H1 (cell line): ENCODE data around the gene FRMD6. TPM values are rescaled to one million over a fixed set of nuclear protein-coding genes. Genes with fewer than 3 reads are reported as not detected.

Experiments
- CTCF ChIA-PET: fragments of 300-600 bp; sonication (Branson Sonifier 250); formaldehyde crosslinking; loops from one replicate; lab custom pipeline; 2021; ENCODE audit not compliant: partially characterized antibody; lab: Charles Lee
- POLR2A ChIA-PET: fragments of 300-600 bp; sonication (Branson Sonifier 250); formaldehyde crosslinking; loops from one replicate; lab custom pipeline; 2021; ENCODE audit warnings: inconsistent platforms; ENCODE audit not compliant: partially characterized antibody; lab: Charles Lee
- DNase-seq, 2 experiments: peaks; one replicate each; pipeline versions ENCODE4 v3.0.0 to v3.0.0-alpha.2; 2010 to 2022; ENCODE audit warnings: low spot score in 2 of 2, low read depth in 1 of 2, mixed read lengths in 1 of 2
- FAIRE-seq: peaks from 2 replicates; lab custom pipeline; 2011; peaks lifted over from hg19 to GRCh38; lab: Jason Lieb, UNC
- H2AFZ ChIP-seq: 2 replicates; pipeline ENCODE4 v1.8.1; 2012; ENCODE audit warnings: low read length, inconsistent platforms
- H2AK5ac ChIP-seq: 2 replicates; pipeline ENCODE4 v1.6.1; 2013; ENCODE audit warnings: low read depth, low read length
- H2BK120ac ChIP-seq: replicated peaks from 2 replicates; pipeline ENCODE3; 2013; ENCODE audit warnings: low read depth, low read length, inconsistent platforms
- H2BK12ac ChIP-seq: 2 replicates; pipeline ENCODE4 v1.6.1; 2013; ENCODE audit warnings: low read depth, low read length
- H2BK15ac ChIP-seq: 2 replicates; pipeline ENCODE4 v1.6.1; 2013; ENCODE audit warnings: low read length
- H2BK20ac ChIP-seq: 2 replicates; pipeline ENCODE4 v1.6.1; 2013; ENCODE audit warnings: low read length
- H2BK5ac ChIP-seq: 2 replicates; pipeline ENCODE4 v1.6.1; 2013; ENCODE audit warnings: low read depth, low read length
- H3K14ac ChIP-seq: 2 replicates; pipeline ENCODE4 v1.6.1; 2013; ENCODE audit warnings: inconsistent platforms; ENCODE audit not compliant: insufficient read length
- H3K18ac ChIP-seq: 2 replicates; pipeline ENCODE4 v1.6.1; 2013; ENCODE audit warnings: low read length; ENCODE audit errors: extremely low read depth
- H3K23ac ChIP-seq: 2 replicates; pipeline ENCODE4 v1.6.1; 2013; ENCODE audit warnings: inconsistent platforms; ENCODE audit not compliant: insufficient read length
- H3K23me2 ChIP-seq: 2 replicates; pipeline ENCODE4 v1.6.1; 2013; ENCODE audit warnings: low read depth, low read length
- H3K27ac ChIP-seq: 2 replicates; pipeline ENCODE4 v1.6.1; 2011; ENCODE audit warnings: low read depth, low read length, inconsistent platforms
- H3K27me3 ChIP-seq, 4 experiments: replicated peaks in 1 of 4; 1 replicate in 1 of 4; 2 replicates in 3 of 4; pipeline versions ENCODE4 v1.6.1 to v1.8.1; 2011 to 2013; ENCODE audit warnings: low read length in 3 of 4, mild to moderate bottlenecking in 3 of 4, inconsistent platforms in 2 of 4, mixed read lengths in 2 of 4, moderate library complexity in 1 of 4; ENCODE audit not compliant: control insufficient read depth in 3 of 4, insufficient read depth in 3 of 4; ENCODE audit errors: extremely low read depth in 1 of 4
- H3K36me3 ChIP-seq, 4 experiments: 2 replicates each; pipeline versions ENCODE4 v1.6.1 to v1.8.1; 2011 to 2013; ENCODE audit warnings: mild to moderate bottlenecking in 4 of 4, low read length in 3 of 4, moderate library complexity in 2 of 4, control low read depth in 1 of 4, inconsistent platforms in 1 of 4; ENCODE audit not compliant: insufficient read depth in 4 of 4, control insufficient read depth in 2 of 4
- H3K4ac ChIP-seq: replicated peaks from 2 replicates; pipeline ENCODE3; 2013; ENCODE audit warnings: low read length, low read depth, mixed read lengths, inconsistent platforms; ENCODE audit not compliant: insufficient read length
- H3K4me1 ChIP-seq, 4 experiments: replicated peaks in 1 of 4; 1 replicate in 1 of 4; 2 replicates in 3 of 4; pipeline versions ENCODE4 v1.6.1 to v1.8.1; 2011 to 2013; ENCODE audit warnings: low read length in 3 of 4, inconsistent platforms in 2 of 4, mixed read lengths in 1 of 4; ENCODE audit not compliant: insufficient read depth in 4 of 4, control insufficient read depth in 3 of 4
- H3K4me2 ChIP-seq, 2 experiments: 2 replicates each; pipeline versions ENCODE4 v1.6.1 to v1.8.1; 2011 to 2013; ENCODE audit warnings: low read depth in 2 of 2, low read length in 2 of 2, control low read depth in 1 of 2, inconsistent platforms in 1 of 2, mild to moderate bottlenecking in 1 of 2; ENCODE audit not compliant: insufficient read depth in 1 of 2
- H3K4me3 ChIP-seq, 4 experiments: fragments of 200-600, 300-600 bp in 1 of 4; sonication (generic), shearing (Covaris generic), sonication (Bioruptor Twin) in 1 of 4; 2 replicates each; pipeline versions ENCODE4 v1.5.1 to v1.8.1; 2011 to 2016; ENCODE audit warnings: low read length in 4 of 4, low read depth in 3 of 4, control low read depth in 2 of 4, inconsistent platforms in 2 of 4, mild to moderate bottlenecking in 2 of 4, mixed read lengths in 1 of 4, moderate library complexity in 1 of 4; ENCODE audit not compliant: insufficient read depth in 2 of 4; ENCODE audit errors: extremely low read depth in 1 of 4
- H3K56ac ChIP-seq: replicated peaks from 2 replicates; pipeline ENCODE3; 2013; ENCODE audit warnings: low read depth, mild to moderate bottlenecking, mixed read lengths, low read length, inconsistent platforms; ENCODE audit not compliant: insufficient read length
- H3K79me1 ChIP-seq: 2 replicates; pipeline ENCODE4 v1.6.1; 2013; ENCODE audit warnings: low read depth, low read length, control low read depth
- H3K79me2 ChIP-seq, 2 experiments: 2 replicates each; pipeline versions ENCODE4 v1.6.1 to v1.8.1; 2012 to 2013; ENCODE audit warnings: low read length in 2 of 2, mild to moderate bottlenecking in 2 of 2, inconsistent platforms in 1 of 2; ENCODE audit not compliant: insufficient read depth in 2 of 2, control insufficient read depth in 1 of 2
- H3K9ac ChIP-seq, 4 experiments: replicated peaks in 1 of 4; 1 replicate in 1 of 4; 2 replicates in 3 of 4; pipeline versions ENCODE4 v1.6.1 to v1.8.1; 2011 to 2013; ENCODE audit warnings: low read depth in 3 of 4, low read length in 3 of 4, control low read depth in 2 of 4, mild to moderate bottlenecking in 2 of 4, moderate library complexity in 2 of 4, inconsistent platforms in 1 of 4; ENCODE audit errors: extremely low read depth in 1 of 4
- H3K9me3 ChIP-seq, 2 experiments: 2 replicates each; pipeline versions ENCODE4 v1.6.1 to v1.8.1; 2012 to 2013; ENCODE audit warnings: mild to moderate bottlenecking in 2 of 2, moderate library complexity in 2 of 2, control low read depth in 1 of 2, inconsistent platforms in 1 of 2, low read depth in 1 of 2, low read length in 1 of 2, mixed read lengths in 1 of 2; ENCODE audit not compliant: insufficient read depth in 2 of 2
- H4K20me1 ChIP-seq, 2 experiments: replicated peaks in 1 of 2; 2 replicates each; pipeline versions ENCODE3 to v1.8.1; 2011 to 2013; ENCODE audit warnings: inconsistent platforms in 2 of 2, low read length in 2 of 2, mild to moderate bottlenecking in 1 of 2; ENCODE audit not compliant: insufficient read depth in 2 of 2, control insufficient read depth in 1 of 2
- H4K5ac ChIP-seq: 2 replicates; pipeline ENCODE4 v1.6.1; 2013; ENCODE audit warnings: low read length, low read depth, mixed read lengths, inconsistent platforms; ENCODE audit not compliant: insufficient read length
- H4K8ac ChIP-seq: 2 replicates; pipeline ENCODE4 v1.8.0; 2013; ENCODE audit warnings: mild to moderate bottlenecking, moderate library complexity, low read length, inconsistent platforms; ENCODE audit not compliant: insufficient read depth; ENCODE audit errors: extremely low read depth
- H4K91ac ChIP-seq: replicated peaks from 2 replicates; pipeline ENCODE3; 2013; ENCODE audit warnings: low read length, mixed read lengths, inconsistent platforms; ENCODE audit not compliant: insufficient read length
- ATF3 ChIP-seq: IDR thresholded peaks from 2 replicates; pipeline ENCODE4 v1.6.1; 2011; ENCODE audit warnings: low read depth, mild to moderate bottlenecking, low read length; ENCODE audit not compliant: insufficient read depth
- BRCA1 ChIP-seq: IDR thresholded peaks from 2 replicates; pipeline ENCODE4 v1.6.1; 2012; ENCODE audit warnings: low read depth, low read length, improper control_type of control experiment
- CHD1 ChIP-seq: IDR thresholded peaks from 2 replicates; pipeline ENCODE4 v1.6.1; 2012; ENCODE audit warnings: low read depth, low read length, improper control_type of control experiment
- CHD2 ChIP-seq: IDR thresholded peaks from 2 replicates; pipeline ENCODE4 v1.6.1; 2012; ENCODE audit warnings: low read length, improper control_type of control experiment
- CREB1 ChIP-seq: IDR thresholded peaks from 2 replicates; pipeline ENCODE4 v1.6.1; 2012; ENCODE audit warnings: inconsistent platforms
- EGR1 ChIP-seq: IDR thresholded peaks from 2 replicates; pipeline ENCODE4 v1.6.1; 2011; ENCODE audit warnings: low read depth, low read length, borderline replicate concordance
- JUN ChIP-seq: IDR thresholded peaks from 2 replicates; pipeline ENCODE4 v1.6.1; 2011; ENCODE audit warnings: low read depth, mild to moderate bottlenecking, improper control_type of control experiment, low read length
- MAX ChIP-seq: IDR thresholded peaks from 2 replicates; pipeline ENCODE4 v1.6.1; 2012; ENCODE audit warnings: inconsistent platforms
- NANOG ChIP-seq: IDR thresholded peaks from 2 replicates; pipeline ENCODE4 v1.6.1; 2011; ENCODE audit warnings: low read length, low read depth, mild to moderate bottlenecking, inconsistent platforms; ENCODE audit not compliant: insufficient read depth, poor library complexity, severe bottlenecking
- PHF8 ChIP-seq: fragments of 200-600 bp; sonication (generic); conservative IDR thresholded peaks from 2 replicates; pipeline ENCODE4 v1.7.1; 2012; ENCODE audit warnings: low read depth, mild to moderate bottlenecking, inconsistent platforms, low read length, moderate library complexity
- POLR2AphosphoS5 ChIP-seq: IDR thresholded peaks from 2 replicates; pipeline ENCODE4 v1.6.1; 2011; ENCODE audit warnings: low read depth, low read length
- RNF2 ChIP-seq: fragments of 200-900, 300-1000 bp; sonication (generic); IDR thresholded peaks from 2 replicates; pipeline ENCODE4 v1.7.1; 2016; ENCODE audit warnings: borderline replicate concordance, low read depth, mild to moderate bottlenecking, antibody characterized with exemption, low read length; ENCODE audit not compliant: poor library complexity, severe bottlenecking; ENCODE audit errors: missing control alignments
- TBP ChIP-seq: IDR thresholded peaks from 2 replicates; pipeline ENCODE4 v1.6.1; 2011; ENCODE audit warnings: low read depth, low read length, improper control_type of control experiment
- ZNF274 ChIP-seq: IDR thresholded peaks from 2 replicates; pipeline ENCODE4 v1.7.0; 2012; ENCODE audit warnings: low read length, borderline replicate concordance; ENCODE audit errors: extremely low read depth
- WGBS, 2 experiments: shearing (Covaris generic) in 1 of 2; methylation state at CpG; one replicate each; pipeline versions ENCODE4 v1.1.6 to v1.1.7; 2013 to 2015; ENCODE audit warnings: low lambda C conversion rate in 2 of 2, mixed read lengths in 2 of 2, inconsistent platforms in 1 of 2, low coverage in 1 of 2, missing lambda C conversion rate in 1 of 2; ENCODE audit not compliant: insufficient replicate concordance in 2 of 2, insufficient coverage in 1 of 2, insufficient read length in 1 of 2; ENCODE audit errors: extremely low coverage in 1 of 2, missing lambda C conversion rate in 1 of 2; 5-methylcytosine and 5-hydroxymethylcytosine counted together
- polyA plus RNA-seq, 7 experiments: library from polyadenylated mRNA; depleted of rRNA in 3 of 7; stranded (reverse) in 5 of 7; unstranded in 2 of 7; fragments of >200 nt in 5 of 7; fragments of 200-250 nt in 2 of 7; gene quantifications; 1 replicate in 5 of 7; 2 replicates in 1 of 7; 4 replicates in 1 of 7; pipeline versions ENCODE4 v1.2.1 to v1.2.3, GENCODE V29; 2011 to 2013; ENCODE audit warnings: missing spikeins in 2 of 7, mixed read lengths in 2 of 7
- total RNA-seq: library from RNA; stranded (reverse); fragmentation: NEBNext Ultra II Directional; extraction: Animal tissue kit (Norgen Biotek cat#: 25700); gene quantifications from 2 replicates; pipeline ENCODE4 v1.2.1, GENCODE V29; 2021

FRMD6 gene
- total and polyA plus RNA-seq, 2 of the 8 experiments (the other 6 are each of a cell fraction or from before 2014, with no cell fraction given), result 5.4 to 23.7 TPM

- no peak overlapping the region for H4K5ac ChIP-seq
- H2BK5ac ChIP-seq, result no peak overlapping the region
- H3K23ac ChIP-seq, result no peak overlapping the region
- no peak overlapping the region for H2BK120ac ChIP-seq
- POLR2A ChIA-PET, result no interaction called here
- H2BK12ac ChIP-seq, result no peak overlapping the region
- DNase-seq, result no peak
- no peak overlapping the region for H3K4me3 ChIP-seq
- no peaks in the 10 kb centered on the region for H3K27me3 ChIP-seq
- H3K36me3 ChIP-seq, result no peaks in the 10 kb centered on the region
- no peak overlapping the region for H3K56ac ChIP-seq
- no peak overlapping the region for H2AFZ ChIP-seq
- no peaks in the 10 kb centered on the region for H3K79me1 ChIP-seq
- H2AK5ac ChIP-seq, result no peak overlapping the region
- H3K18ac ChIP-seq, result no peak overlapping the region
- H2BK20ac ChIP-seq, result no peak overlapping the region
- no peak overlapping the region for H3K4ac ChIP-seq
- no peak overlapping the region for H2BK15ac ChIP-seq
- H3K27ac ChIP-seq, result no peak overlapping the region
- no peaks in the 10 kb centered on the region for H3K23me2 ChIP-seq
- H3K79me2 ChIP-seq, result no peaks in the 10 kb centered on the region
- WGBS, 2 experiments, result 90% methylated on average over 2 of the region's 2 CpGs; no CpG with 5 or more reads in 1 of the 2 experiments
- H4K20me1 ChIP-seq, result no peaks in the 10 kb centered on the region
- no peak overlapping the region for H3K9ac ChIP-seq
- no peaks in the 10 kb centered on the region for H3K4me1 ChIP-seq
- H4K91ac ChIP-seq, result no peak overlapping the region
- H3K4me2 ChIP-seq, result no peak overlapping the region
- H3K14ac ChIP-seq, result no peak overlapping the region
- no peak for FAIRE-seq
- CTCF ChIA-PET, result interaction anchor here (0.8 kb wide), 1 partner anchor 29 kb away, joined by 3 read pairs; no protein-coding TSS in a partner anchor
- no peak overlapping the region for H4K8ac ChIP-seq
- H3K9me3 ChIP-seq, result no peaks in the 10 kb centered on the region
- TF ChIP-seq PHF8, result no peak
- no peak for TF ChIP-seq EGR1
- no peak for TF ChIP-seq ZNF274
- TF ChIP-seq TBP, result no peak
- TF ChIP-seq ATF3, result no peak
- no peak for TF ChIP-seq CHD1
- TF ChIP-seq CHD2, result no peak
- TF ChIP-seq POLR2AphosphoS5, result no peak
- no peak for TF ChIP-seq RNF2
- TF ChIP-seq BRCA1, result no peak
- TF ChIP-seq NANOG, result no peak
- TF ChIP-seq JUN, result no peak
- no peak for TF ChIP-seq MAX
- no peak for TF ChIP-seq CREB1
Measured at GRCh38 chr14:51630987-51631386, 20.7 kb upstream of the FRMD6 start.
